ENCODE results near the gene TFEB.

DNA sequence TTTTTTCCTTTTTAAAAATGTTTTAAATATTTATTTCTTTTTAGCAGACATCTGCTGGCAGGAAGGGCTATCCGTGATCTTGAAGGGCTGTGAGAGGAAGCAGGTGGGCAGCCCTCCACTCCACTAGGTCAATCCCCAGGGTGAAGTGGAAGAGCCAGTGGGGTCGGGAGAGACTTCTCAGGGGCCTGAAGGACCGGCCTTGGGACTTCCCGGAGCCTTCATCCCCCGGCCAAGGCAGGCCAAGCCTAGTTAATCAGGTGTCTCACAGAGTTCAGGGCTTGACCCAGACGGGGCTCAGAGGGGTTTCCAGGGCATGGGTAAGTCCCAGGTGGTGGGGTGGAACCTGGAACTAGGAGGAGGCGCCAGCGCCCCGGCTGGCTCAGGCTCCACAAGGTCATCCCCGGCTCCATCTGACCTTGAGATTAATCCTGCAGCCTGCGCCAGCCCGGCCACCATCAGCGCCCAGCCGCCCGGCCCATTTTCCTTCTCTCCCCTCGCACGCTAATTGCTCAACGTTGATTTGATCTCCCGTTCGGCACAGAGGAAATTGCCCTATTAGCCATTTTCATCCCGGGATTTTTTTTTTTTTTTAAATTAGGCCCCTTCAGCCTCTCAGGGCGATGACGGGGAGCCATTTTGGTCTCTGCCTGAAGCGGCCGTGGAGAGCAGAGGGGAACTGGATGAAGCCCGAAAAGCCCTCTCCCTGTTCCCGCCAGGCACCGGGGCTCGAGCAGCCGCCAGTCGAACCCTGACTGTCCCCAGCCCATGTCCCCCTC is 52.7 kb downstream of the TFEB start:
- TF ChIP-seq CTCF (IDR thresholded peaks at IDR 0.05; ENCODE audit: insufficient read depth, low read length) (no peak), POLR2AphosphoS5 (IDR thresholded peaks at IDR 0.05; ENCODE audit: low read depth) (no peak), GABPA (IDR thresholded peaks at IDR 0.05; ENCODE audit: low read depth) (no peak), SPI1 (IDR thresholded peaks at IDR 0.05; ENCODE audit: borderline replicate concordance, low read depth) (no peak), REST (IDR thresholded peaks at IDR 0.05; ENCODE audit: insufficient replicate concordance, low read depth) (no peak)
